H54 (cell line): ENCODE results near the gene ERP27.

Experiments
- DNase-seq: peaks from one replicate; pipeline ENCODE4 v3.0.0; 2011; ENCODE audit warnings: low spot score, mixed read lengths; ENCODE audit not compliant: insufficient read length
- FAIRE-seq: peaks from 3 replicates; lab custom pipeline; 2011; peaks lifted over from hg19 to GRCh38; lab: Jason Lieb, UNC
- POLR2A ChIP-seq: IDR thresholded peaks from 2 replicates; pipeline ENCODE4 v1.6.1; 2011; ENCODE audit warnings: low read depth, mild to moderate bottlenecking, low read length

The ERP27 gene

DNA sequence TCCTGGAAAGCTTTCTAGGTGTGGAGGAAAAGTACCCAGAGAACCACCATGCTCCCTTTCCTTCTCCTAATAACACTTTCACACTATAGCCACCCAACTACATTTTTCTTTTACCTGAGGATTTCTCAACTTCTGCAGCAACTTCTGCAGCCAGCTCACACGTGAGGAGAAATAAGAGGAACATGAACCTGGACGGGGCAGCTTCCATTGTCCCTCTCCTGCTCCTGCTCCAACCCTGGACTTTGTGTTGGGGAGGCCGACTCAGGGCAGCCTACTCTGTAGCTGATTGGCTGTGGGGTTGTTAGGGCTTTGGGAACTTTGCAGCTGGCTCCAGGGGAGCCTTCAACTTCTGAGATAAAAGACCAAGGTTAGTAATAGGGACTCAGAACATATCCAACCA is at the start of gene ERP27:
ERP27 (minus strand) TSS at position 237 of the 400 bp plus-strand sequence; CDS start at position 208, 29 bp downstream.
- FAIRE-seq: no peak
- no peak for DNase-seq
- TF ChIP-seq POLR2A: no peak

DNA sequence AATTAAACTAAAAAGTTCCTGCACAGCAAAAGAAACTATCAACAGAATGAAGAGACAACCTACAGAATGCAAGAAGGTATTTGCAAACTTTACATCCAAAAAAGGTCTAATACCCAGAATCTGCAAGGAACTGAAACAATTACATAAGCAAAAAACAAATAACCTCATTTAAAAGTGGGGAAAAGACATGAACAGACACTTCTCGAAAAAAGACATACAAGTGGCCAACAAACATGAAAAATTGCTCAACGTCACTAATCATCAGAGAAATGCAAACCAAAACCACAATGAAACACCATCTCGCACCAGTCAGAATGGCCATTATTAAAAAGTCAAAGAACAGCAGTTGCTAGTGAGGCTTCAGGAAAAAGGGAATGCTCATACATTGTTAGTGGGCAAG is 49.7 kb upstream of the ERP27 start:
- no peak for TF ChIP-seq POLR2A
- DNase-seq (no peak), FAIRE-seq (no peak)

DNA sequence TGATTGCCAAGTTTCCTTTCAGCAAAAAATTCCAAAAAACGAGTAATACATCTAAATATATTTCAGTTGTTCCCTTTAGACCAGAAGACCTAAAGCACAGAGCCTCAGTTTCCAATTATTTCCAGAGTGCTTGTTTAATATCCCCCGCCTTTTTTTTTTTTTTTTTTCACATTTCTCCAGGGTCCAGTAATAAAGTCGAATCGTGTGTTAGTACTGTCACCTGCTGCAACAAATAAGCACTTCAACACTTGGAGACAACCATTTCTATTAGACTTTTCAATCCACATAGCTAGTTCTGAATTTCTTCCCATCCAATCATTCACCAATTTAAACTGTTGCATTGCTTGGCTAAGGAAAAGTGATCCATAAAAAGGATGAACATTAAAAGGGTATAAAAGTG is 48.1 kb upstream of the ERP27 start:
- no peak for FAIRE-seq
- no peak for DNase-seq
- no peak for TF ChIP-seq POLR2A

DNA sequence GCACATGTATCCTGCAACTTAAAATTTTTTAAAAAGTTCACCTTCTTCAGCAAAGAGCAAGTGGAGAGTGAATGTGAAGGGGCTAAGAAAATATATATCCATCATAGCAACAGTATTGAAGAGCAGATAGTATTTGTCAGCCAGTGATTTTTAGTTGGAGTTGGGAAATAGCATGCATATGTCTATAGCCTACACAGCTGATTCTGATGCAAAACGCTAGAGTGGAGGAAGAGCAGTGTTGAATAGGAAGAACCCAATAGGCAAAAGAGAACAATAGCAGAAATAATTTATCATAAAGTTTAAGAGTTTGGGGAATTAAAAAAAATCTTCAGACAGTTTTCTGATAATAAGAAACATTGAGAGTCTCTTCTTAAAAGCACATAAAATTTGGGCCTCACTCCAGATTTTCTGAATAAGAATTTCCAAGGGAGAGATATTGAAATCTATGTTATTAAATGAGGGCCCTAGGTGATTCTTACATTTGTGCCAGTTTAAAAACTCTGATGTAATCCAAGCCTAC is 46.5 kb upstream of the ERP27 start:
- TF ChIP-seq POLR2A: no peak
- DNase-seq (no peak), FAIRE-seq (no peak)

DNA sequence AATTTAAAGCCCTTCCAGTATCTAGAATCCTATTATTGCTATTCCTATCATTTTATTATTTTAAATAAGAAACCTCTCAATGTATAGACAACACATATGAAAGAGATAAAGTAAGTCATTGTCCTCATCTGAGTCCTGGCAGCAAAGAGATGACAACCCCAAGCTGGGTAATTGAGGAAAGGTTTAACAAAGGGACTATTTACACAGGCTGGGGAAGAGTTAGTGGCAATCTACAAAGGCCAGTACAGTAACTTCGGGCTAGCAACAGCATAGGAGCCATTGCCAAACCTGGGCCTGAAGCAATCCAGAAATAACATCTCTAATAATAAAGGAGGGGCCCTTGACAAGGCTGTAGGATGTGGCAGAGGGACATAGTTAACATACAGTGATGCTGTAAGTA is 45.7 kb upstream of the ERP27 start:
- FAIRE-seq (no peak), DNase-seq (no peak)
- TF ChIP-seq POLR2A: no peak

DNA sequence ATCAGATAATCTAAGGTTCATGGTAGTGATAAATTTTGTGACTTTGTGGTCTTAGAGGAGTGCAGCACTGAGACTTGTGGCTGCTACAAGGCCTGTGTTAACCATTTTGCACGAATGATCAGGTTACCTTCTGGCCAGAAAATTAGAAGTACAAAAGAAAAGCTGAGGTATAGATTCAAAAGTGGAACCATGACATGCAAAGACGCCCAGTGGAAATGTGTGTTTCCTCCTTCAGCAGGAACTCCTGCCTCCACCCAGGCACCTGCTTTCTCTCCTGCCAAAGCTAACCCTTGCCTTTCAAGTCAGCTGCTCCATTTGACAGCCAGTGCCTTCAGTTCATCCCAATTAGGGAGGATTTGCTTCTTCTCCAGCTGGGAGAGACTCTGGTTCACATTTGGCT is 44.7 kb upstream of the ERP27 start:
- TF ChIP-seq POLR2A: no peak
- DNase-seq (no peak), FAIRE-seq (no peak)

DNA sequence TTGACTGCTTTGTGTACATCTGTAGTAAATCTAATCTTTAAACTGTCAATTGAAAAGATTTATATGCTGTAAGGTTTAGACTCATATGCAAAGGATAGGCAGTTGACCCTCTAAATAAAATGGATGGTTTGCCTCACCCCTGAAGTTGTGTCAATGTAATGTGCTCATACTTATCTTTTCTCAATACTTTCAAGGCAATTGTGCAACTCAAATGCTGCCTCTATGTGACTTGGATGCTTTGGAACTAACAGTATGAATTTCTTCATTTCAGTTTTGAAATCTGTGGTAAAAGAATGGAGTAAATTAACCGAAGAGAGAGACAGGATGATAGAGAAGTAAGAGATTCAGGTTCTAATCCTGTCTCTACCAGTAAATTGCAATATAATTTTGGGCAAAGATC is 44.2 kb upstream of the ERP27 start:
- FAIRE-seq (no peak), DNase-seq (no peak)
- no peak for TF ChIP-seq POLR2A

DNA sequence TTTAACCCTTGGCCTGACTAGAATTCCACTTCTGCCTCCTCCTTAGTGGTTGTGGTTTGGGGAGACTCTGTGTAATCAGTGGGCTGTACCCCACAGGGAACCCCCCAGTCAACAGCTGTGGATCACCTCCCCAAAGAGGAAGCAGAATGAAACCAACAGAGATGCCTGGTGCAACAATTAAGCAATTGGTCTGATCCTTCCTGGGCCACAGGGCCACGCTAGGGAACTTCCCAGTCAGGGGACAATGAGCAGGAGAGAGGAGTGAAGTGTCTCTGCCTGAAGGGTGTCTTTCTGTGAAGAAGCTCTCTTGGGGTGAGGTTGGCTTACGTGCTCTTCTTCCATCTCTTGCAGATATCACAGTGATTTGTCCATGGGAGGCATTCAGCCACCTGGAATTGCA is 42.7 kb upstream of the ERP27 start:
- FAIRE-seq (no peak), DNase-seq (no peak)
- no peak for TF ChIP-seq POLR2A

DNA sequence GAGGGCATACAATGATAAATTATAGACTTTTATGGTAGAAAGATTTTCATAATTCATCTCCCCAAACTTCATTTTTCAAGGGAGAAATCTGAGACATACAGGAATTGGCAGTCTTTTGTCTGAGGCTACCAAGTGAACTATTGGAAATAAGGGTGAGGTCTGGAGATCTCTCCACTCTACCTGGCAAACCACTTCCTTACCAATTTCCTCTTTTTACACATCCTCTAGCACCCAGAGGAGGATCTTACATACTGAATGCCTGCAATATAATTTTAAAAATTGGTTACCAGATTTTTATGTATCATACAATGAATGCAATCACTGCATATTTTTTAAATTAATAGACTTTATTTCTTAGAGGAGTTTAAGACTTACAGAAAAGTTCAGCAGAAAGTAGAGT is 41.1 kb upstream of the ERP27 start:
- TF ChIP-seq POLR2A: no peak
- no peak for FAIRE-seq
- no peak for DNase-seq

DNA sequence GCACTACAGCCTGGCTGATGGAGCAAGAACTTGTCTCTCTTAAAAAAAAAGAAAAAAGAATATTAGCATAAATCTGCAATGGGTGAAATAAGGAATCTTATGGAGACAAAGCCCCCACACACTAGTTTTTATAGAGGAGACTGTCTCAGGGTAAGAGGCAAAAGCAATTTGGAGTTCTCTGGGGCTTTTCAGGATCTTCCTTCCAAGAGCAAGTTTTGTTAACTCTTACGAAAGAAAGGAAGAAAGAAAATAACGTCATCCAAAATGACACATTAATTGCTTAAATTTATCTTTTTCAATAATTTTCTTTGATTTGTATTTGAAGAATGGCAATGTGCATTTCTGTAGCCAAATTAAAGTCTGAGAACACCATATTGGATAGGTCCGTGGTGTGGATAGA is 38.3 kb upstream of the ERP27 start:
- TF ChIP-seq POLR2A: no peak
- no peak for DNase-seq
- FAIRE-seq: no peak

DNA sequence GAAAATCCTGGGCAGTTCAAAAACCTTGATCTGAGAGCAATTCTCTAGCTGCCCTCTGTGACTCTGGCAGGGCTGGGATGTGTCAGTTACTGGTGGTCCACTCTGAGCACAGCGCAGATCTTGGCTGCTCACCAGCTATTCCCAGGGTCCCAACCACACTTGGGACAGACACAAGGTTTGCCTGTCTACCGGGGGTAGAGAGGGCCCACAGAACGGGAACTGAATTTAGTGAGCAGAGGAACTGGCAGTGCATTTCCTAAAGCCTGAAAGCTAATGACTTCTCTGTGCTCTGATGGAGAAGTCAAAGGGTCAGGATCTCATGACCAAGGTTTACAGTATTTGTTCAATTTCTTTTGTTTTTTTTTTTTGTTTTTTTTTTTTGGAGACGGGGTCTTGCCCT is 37.1 kb upstream of the ERP27 start:
- FAIRE-seq: no peak
- TF ChIP-seq POLR2A: no peak
- no peak for DNase-seq

DNA sequence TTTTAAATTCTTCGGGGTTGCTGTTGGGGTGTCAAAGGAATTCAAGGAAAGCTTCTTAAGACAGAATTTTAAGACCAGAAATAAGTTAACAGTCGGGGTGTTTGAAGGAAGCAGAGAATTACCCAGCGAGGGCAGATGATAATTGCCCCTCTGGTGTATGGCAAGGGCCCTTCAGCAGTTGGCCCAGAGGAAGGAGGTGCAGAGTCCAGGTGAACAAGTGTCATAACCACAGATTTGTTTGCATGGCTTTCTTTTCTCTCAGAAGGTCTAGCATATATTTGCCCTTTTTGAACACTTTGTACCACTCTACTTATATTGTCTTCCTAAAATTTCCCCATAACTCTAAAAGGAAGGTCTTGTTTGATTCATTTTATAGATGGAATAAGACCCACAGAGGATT is 36.3 kb upstream of the ERP27 start:
- FAIRE-seq: no peak
- DNase-seq: no peak
- TF ChIP-seq POLR2A: no peak

DNA sequence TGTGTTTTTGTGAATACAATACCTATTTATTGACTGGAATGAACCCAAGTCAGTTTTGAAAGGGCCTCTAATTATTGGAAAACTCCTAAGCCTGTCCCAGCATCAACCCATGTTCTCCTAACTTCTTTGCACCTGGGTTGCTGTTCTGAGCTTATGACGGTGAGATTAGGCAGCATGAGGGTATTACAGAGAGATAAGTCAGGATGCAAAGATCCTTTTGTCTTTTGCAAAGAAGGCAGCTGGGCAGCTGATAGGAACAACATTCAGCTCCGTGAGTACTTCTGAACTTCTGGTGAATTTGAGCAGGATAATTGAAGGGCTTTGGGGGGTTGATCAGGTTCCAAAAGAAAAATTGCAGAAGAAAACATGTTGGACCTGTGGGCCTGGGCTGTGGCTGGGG is 34.5 kb upstream of the ERP27 start, which contains the start of gene PDE6H:
PDE6H (plus strand) TSS at position 227 of the 400 bp plus-strand sequence. CDS start 4,971 bp downstream, outside the sequence.
- DNase-seq (no peak), FAIRE-seq (no peak)

DNA sequence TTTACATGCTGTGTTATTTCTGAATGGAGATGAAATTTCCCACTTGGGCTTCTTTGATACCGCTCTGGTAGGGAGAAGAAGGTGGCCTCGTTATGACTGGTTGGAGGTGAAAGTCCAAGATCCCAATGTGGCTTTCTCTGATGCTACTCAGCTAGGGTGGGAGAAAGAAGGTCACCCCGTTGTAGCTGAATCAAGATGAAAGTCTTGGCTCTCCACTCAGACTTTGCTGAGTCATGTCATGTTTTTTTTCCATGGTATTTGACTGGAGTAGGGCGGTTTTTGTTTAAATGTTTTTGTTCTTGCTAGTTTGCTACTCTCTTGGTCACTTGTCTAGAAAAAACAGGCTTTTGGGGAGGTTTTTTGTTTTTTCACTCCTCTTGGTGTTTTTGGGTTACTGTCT is 32.1 kb upstream of the ERP27 start:
- DNase-seq (no peak), FAIRE-seq (no peak)
- TF ChIP-seq POLR2A: no peak

More for the DNA sequence above, 34.5 kb upstream of the ERP27 start, which contains the start of gene PDE6H:
- TF ChIP-seq POLR2A: no peak

DNA sequence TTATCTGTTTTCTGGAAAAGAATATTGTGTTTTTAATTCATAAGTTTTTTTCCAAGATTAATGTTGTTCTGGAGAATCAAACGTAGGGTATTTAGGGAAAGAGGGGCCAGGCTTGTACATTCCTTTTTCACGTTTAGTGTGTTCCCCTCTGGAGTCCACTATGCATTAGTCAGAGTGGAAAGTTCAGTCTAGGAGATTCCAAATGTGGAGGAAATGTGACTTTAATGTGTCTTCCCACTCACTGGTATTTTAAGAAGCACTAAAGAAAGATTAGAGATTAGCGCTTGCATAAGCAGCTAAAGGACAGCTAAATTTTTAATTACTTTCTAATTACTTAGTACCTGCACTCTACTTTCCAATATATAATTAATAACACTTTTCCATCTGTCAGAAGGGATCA is 30.1 kb upstream of the ERP27 start:
- no peak for TF ChIP-seq POLR2A
- DNase-seq: no peak

DNA sequence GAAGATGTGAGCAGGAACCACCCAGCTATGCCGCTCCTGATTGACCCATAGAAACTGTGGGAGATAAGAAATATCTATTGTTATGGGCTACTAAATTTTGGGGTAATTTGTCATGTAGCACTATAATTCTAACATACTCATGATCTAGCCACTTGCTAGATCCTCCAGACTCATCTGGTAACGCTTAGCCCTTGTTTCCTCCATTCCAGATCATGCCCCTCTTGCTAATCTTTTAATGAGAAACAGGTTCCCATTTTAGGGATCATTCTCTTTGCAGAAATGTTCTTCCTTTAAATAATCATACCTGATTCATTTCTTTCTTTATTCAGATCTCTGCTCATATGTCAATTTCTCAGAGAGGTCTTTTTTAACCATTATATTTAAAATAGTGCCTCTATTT is 26.9 kb upstream of the ERP27 start:
- DNase-seq (no peak), FAIRE-seq (no peak)
- TF ChIP-seq POLR2A: no peak

More for the DNA sequence above, 30.1 kb upstream of the ERP27 start:
- FAIRE-seq: no peak

DNA sequence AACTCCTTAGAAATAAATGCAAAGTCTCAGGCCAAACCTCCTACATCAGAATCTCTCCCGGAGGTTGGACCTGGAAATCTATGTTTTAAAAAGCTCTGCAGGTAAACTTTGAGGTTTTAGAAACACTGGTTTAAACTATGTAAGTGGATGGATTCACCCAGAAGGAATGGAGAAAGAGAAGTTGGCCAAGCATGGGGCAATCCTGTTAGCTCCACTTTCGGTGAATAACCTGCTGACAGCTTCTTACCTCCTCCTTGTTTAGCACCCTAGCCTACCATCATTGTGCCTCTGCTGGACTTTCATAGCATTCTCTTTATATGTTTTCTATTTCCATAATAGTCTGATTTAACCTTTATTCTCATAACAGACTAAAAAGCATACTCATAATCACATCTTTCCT is 26.1 kb upstream of the ERP27 start:
- no peak for TF ChIP-seq POLR2A
- FAIRE-seq (no peak), DNase-seq (no peak)
